Stimulated activated CD4-positive, alpha-beta T cell treated with anti-CD3 and anti-CD28 coated beads, Interleukin-15, amount 100 ng/mL, for 48 hours (primary cell): ENCODE results near the gene AK9.
"Not testable (repeated sequence)": the region's sequence is repeated elsewhere in the genome, so short reads cannot be mapped to it uniquely, and the experiment has no call there.

Experiments
- DNase-seq, 2 donors: peaks; one replicate each; pipeline ENCODE4 v3.0.0-alpha.2; 2020; ENCODE audit warnings: low read depth in 2 of 2

The AK9 gene

GRCh38 chr6:109482905-109483734 lies 207.9 kb downstream of the AK9 start, which contains the start of gene ZBTB24:
Gene ZBTB24, minus strand, starts transcription at chr6:109483219. Its CDS starts 1,193 bp downstream, at chr6:109482026.
- DNase-seq: peak; percentile 79 to 88

GRCh38 chr6:109480993-109481480 lies 210.0 kb downstream of the AK9 start:
- DNase-seq: no peak

- DNase-seq: no peak
These were observed 212.0 kb downstream of the AK9 start for GRCh38 chr6:109478841-109479624.

- DNase-seq: no peak
These were observed 212.7 kb downstream of the AK9 start for GRCh38 chr6:109478222-109478805.

- no peak for DNase-seq
These were observed 213.3 kb downstream of the AK9 start for GRCh38 chr6:109477725-109478124.

GRCh38 chr6:109477184-109477583 lies 213.8 kb downstream of the AK9 start:
- no peak for DNase-seq

GRCh38 chr6:109475625-109476024 lies 215.4 kb downstream of the AK9 start:
- no peak for DNase-seq

GRCh38 chr6:109474995-109475394 lies 216.0 kb downstream of the AK9 start:
- DNase-seq: no peak

GRCh38 chr6:109473120-109473519 lies 217.9 kb downstream of the AK9 start:
- no peak for DNase-seq

GRCh38 chr6:109472132-109472995 lies 218.6 kb downstream of the AK9 start:
- DNase-seq: no peak

- DNase-seq: no peak
These were observed 219.7 kb downstream of the AK9 start for GRCh38 chr6:109471105-109471810.

- DNase-seq: no peak
These were observed 221.3 kb downstream of the AK9 start for GRCh38 chr6:109469591-109470189.

GRCh38 chr6:109467696-109468095 lies 223.3 kb downstream of the AK9 start:
- no peak for DNase-seq

- no peak for DNase-seq
These were observed 224.6 kb downstream of the AK9 start for GRCh38 chr6:109466212-109466923.

- no peak for DNase-seq
These were observed 225.2 kb downstream of the AK9 start for GRCh38 chr6:109465772-109466171.

- no peak for DNase-seq
These were observed 229.1 kb downstream of the AK9 start for GRCh38 chr6:109461733-109462526.

GRCh38 chr6:109461205-109461604 lies 229.8 kb downstream of the AK9 start:
- not testable (repeated sequence) for DNase-seq

GRCh38 chr6:109460161-109460829 lies 230.7 kb downstream of the AK9 start:
- no peak for DNase-seq
